Smooth muscle cell of the brain vasculature (primary cell): ENCODE results near the gene LTF.
"Not testable (repeated sequence)": the region's sequence is repeated elsewhere in the genome, so short reads cannot be mapped to it uniquely, and the experiment has no call there.

ENCODE experiments used
- DNase-seq: peaks from one replicate; pipeline ENCODE4 v3.0.0-alpha.2; 2012; ENCODE audit warnings: low read depth, low spot score

The LTF gene

DNA sequence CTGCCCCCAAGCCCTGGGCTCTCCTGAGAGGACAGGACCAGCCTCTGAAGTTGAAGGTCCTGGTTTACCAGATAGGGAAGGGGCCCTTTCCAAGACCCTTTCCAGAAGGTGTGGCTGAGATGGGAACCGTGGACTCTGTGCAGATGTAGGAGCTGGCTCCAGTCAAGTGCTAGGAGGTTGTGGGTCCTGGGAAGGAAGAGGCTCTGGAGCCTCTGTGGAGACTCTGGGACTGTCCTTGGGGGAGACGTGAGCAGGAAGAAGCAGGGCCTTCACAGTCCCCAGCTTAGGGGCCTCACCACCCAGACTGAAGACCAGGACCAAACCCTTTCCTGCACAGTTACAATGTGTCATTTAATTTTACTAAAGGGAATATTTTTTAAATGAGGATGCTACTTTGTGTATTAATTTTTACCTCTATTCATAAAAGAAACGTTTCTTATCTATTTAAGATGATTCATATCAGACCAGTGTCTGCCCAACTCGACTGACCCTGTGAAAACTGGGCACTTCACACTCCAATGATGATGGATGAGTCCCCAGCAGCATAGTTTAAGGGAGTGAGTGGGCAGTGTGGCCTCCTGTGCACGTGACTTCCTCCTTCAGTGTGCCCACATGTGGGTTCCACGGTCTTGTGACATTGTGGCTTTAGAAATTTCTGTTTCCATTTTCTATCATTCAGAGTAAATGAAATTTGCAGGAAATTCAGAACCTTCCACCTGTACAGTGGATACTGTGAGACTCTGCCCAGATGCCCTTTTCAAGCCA is 68.8 kb downstream of the LTF start:
- DNase-seq: no peak

DNA sequence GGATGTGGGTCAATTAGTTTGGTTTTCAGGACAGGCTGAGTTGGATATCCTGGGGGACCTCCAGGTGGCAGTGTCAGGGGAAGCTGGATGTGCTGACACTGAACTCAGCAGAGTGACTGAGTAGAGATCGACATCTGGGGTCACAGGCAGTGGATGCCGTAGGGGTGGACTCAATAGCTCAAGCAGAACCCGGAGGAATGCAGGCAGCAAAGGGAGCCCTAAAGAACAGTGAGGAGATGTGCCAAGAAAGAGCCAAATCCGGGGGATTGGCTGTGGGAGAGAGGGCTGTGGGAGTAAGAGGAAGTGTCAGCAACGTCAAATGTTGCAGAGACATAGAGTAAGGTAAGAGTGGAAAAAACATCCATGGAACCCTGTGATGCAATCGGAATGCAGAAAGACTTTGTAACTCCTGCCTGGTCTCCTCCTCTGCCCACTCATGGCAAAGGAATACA is 69.5 kb downstream of the LTF start:
- DNase-seq: no peak

DNA sequence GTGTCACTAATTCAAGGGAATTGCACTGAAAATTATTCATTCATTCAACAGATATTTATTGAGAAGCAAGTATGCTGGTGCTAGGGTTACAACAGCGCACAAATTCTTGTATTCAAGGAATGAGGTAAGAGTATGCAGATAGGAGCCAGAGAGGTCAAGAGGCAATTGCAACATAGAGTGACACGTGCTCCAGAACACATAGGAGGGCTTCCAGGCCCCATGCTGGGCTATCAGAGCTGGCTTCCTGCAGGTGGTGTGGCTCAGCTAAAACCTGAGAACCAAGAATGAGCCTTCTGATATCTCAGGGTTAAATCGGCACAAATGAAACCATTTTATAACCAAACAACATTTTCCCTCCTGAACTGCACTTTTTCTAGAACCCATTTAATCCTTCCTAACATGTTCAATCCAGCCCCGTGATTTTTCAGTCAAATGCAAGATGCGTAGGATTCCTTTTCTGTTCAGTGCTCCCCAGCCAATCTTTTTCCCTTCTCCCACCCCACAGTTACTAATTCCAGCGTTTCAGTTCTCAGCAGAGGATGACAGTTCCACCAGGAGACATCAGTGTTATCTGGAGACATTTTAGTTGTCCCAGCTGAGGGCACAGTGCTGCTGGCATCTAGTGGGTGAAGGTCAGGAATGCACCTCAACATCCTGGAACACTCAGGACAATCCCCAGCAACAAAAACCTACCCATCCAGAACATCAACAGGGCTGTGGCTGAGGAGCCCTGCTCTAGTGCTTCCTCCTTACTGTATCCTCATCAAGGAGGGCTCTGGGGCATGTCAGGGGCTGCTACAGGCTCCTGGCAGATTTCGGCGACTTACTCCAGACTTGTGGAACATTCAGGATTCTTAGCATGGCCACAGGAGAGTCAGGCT is 70.9 kb downstream of the LTF start:
- no peak for DNase-seq

DNA sequence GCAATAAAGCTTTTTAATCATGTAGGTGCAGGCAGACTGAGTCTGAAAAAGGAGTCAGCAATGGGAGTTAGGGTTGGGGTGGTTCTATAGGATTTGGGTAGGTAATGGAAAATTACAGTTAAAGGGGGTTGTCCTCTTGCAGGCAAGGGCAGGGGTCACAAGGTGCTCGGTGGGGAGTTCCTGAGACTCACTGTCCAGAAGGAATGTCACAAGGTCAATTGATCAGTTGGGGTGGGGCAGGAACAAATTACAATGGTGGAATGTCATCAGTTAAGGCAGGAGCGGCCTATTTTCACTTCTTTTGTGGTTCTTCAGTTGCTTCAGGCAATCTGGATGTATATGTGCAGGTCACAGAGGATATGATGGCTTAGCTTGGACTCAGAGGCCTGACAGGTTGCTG is 71.7 kb downstream of the LTF start:
- no peak for DNase-seq

DNA sequence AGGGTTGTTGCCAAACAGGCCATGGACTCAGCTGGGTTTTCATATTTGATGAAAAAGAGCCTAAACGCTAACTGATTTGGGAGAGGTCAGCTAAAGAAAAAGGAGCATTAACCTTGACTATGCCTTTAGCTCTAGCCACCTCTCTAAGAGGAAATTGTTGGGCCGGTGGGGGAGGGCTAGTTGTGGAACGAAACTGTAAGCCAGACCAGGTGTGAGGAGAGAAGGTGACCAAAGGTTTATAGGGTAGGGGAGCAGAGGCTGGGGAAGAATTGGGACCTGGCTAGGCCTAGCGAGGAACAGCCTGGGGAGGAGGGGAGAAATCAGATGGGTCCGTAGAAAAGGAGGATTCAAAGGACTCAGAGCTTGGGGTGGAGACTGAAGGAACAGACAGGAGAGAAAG is 73.2 kb downstream of the LTF start:
- not testable (repeated sequence) for DNase-seq

DNA sequence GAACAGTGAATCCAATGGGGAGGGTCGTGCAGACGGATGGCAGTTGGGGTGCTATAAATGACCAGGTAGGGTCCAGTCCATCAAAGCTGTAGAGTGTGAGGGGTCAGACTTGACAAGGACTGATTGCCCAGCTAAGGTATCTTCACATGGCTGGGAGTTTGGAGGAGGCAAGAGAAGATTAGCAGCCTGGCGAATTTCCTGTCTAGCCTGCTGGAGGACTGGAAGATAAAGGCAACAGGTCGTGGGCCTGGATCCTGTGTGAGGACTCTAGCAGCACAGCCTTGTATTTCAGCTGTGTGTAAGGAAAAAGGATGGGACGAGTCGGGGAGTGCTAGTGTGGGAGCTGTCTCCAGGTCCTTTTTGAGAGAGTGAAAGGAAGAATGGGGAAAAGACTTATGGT is 75.4 kb downstream of the LTF start:
- DNase-seq: no peak

DNA sequence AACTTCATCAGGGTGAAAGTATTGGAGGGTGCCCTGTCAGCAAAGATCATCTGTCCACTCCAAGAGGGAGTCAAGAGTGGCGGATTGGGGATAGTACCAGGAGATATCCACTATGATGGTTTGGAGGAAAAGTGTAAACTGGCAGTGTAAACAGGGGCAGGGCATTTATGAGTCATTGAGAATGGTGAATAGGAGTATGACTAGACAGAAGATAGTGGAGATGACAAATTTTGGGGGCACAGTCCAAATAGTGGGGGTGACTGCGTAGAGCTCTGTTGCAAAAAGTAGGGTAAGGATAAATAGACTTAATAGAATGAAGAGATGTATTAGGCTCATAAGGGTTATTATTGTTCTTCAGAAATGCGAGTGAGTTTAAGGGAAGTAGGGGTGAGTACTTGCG is 75.9 kb downstream of the LTF start:
- DNase-seq: not testable (repeated sequence)

GRCh38 chr3:46386205-46386604 is 78.5 kb downstream of the LTF start:
- no peak for DNase-seq
